Amniotic stem cell (primary cell): ENCODE results near the gene KRTAP16-1.
"Not testable (repeated sequence)": the region's sequence is repeated elsewhere in the genome, so short reads cannot be mapped to it uniquely, and the experiment has no call there.

Experiments
- DNase-seq: peaks from one replicate; lab custom pipeline; 2025; lab: John Stamatoyannopoulos, UW

Gene KRTAP16-1

GRCh38 chr17:41308918-41309359 is at the start of gene KRTAP16-1:
Gene KRTAP16-1, minus strand, starts transcription at chr17:41309309. Its CDS starts 56 bp downstream, at chr17:41309253.
- DNase-seq, result no peak

DNA sequence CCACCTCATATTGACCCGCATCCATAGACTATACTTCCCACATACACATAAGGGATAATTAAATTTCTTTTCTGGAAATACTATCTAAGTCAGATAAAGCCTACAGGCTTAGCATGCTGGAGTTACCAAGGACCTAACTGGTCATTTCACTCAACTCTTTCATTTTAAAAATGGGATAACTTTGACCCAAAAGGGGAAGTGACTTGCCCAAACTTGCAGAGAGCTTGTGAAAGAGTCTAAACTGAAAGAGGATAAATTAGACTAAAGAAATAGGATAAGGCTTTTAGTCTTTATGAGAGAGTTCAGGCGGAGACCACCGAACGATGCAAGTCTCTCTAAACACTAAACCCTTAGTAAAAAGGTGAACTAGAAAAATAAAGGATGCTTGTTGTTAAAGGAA is 45.4 kb upstream of the KRTAP16-1 start:
- no peak for DNase-seq

GRCh38 chr17:41352597-41353366 is 43.7 kb upstream of the KRTAP16-1 start:
- no peak for DNase-seq

DNA sequence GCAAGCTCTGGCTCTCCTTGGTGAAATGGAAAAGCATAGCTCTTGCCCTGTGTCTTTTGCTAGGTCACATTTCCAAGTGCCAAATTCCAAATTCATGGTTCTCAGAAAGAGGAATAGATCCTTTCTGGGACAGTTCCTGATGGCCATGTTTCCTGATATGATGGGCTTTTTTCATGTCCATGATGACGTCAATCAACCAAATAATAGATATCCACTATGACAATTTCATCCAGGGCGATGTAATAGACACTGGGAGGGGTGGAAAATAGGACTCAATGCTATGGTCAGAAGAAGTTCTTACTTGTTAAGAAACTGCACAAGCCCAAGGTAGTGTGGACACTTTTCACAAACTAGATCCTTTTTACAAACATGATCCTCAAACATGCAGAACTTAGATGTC is 42.1 kb upstream of the KRTAP16-1 start:
- no peak for DNase-seq

DNA sequence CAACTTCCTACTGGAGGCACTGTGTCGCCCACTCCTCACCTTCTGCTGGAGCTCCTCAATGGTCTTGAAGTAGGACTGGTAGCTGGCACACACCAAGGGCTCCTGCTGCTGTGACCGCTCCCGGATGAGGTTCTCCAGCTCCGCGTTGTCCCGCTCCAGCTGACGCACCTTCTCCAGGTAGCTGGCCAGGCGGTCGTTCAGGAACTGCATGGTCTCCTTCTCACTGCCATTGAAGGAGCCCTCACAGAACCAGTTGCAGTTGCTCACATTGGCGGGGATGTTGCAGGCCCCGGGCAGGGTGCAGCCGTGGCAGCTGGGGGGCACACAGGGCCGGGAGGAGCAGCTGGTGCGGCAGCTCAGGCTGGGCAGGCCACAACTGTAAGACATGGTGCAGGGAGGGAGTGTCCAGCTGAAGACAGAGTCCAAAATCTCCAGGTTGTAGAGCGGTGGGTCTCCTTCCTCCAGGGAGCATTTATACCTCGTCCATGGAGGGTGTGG is 41.3 kb upstream of the KRTAP16-1 start, which contains the start of gene KRT33A:
Gene KRT33A, minus strand, starts transcription at position 448 of the 498 bp plus-strand sequence. Its CDS starts 61 bp downstream, at position 387.
- not testable (repeated sequence) for DNase-seq

GRCh38 chr17:41347869-41348760 is 39.0 kb upstream of the KRTAP16-1 start:
- no peak for DNase-seq

GRCh38 chr17:41346421-41346820 is 37.3 kb upstream of the KRTAP16-1 start:
- DNase-seq, result not testable (repeated sequence)

DNA sequence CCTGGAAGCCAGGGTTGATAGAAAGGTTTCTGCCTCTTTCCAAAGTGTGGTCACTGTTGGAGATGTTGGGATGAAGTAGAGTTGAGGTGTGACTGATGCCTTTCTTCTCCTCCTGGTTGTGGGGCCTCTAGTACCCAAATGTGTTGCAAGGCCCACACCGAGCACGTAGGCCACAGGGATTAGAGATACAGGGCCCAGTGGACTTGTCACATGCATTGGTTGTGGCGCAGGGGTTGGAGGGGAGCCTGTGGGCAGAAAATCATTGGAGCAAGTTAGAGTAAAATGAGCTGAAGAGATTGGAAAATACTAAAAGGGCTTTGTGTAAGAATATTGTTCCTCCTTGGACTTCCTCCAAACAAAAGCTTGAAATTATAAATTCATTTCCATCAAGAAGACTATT is 36.9 kb upstream of the KRTAP16-1 start:
- no peak for DNase-seq

DNA sequence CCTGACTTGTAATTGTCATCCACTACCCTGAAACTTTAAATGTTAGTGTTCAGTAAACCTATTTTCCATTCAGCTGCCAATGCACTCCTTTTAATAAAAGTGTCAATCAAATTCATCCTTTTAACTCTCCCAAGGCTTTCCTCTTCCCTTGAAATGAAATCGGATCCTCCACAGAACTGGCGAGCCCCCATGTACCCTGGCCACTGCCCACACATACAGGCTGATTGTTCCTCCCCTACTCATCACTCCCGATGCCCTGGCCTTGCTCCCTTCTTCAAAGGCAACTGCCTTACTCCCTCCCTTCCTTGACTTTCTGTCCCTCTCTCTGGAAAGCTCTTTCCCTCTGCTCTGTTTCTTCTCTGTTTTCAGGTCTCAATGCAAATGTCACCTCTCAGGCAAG is 33.9 kb upstream of the KRTAP16-1 start:
- no peak for DNase-seq

DNA sequence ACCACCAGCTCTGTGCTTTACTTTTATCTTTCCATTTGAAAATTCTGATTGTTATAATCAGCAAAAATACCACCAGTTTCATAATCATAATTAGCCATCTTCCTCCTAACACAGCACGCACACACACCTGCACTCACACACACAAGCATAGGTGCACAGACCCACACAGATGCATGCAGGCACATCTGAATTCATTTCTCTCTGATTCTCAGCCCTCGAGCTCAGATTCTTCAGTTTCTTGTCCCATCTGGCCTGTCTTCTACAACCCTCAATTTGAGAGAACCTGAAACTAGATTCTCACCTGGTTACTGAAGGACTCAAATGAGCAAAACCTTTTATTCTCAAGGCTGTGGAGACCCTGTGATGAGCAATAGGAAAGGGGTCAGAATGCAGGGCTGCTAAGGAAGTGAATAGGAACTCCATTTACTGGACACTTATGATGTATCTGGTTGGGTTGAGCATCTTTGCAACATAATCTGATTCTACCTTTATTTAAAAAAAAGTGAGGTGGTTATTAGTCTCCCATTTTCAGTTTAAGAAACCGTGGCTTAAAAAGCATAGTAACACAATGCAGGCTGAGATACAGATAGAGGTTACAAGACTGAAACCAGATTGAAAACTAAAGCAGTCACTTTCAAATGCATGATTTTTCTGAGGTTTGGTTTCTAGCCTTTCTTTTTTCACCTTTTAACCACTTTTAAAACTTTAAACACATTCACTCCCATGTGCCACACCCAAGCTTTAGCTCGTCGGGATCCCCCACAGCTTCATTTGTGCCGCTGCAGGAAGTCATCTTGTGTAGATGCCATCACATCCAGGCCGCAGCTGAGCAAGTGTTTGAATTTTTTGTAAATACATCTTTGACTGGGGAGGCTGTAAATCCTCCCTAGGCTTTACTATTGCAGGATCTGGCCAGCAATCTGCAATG is 32.1 kb upstream of the KRTAP16-1 start:
- DNase-seq, result no peak

- DNase-seq, result no peak
These were observed 31.4 kb upstream of the KRTAP16-1 start for GRCh38 chr17:41340494-41340893.

DNA sequence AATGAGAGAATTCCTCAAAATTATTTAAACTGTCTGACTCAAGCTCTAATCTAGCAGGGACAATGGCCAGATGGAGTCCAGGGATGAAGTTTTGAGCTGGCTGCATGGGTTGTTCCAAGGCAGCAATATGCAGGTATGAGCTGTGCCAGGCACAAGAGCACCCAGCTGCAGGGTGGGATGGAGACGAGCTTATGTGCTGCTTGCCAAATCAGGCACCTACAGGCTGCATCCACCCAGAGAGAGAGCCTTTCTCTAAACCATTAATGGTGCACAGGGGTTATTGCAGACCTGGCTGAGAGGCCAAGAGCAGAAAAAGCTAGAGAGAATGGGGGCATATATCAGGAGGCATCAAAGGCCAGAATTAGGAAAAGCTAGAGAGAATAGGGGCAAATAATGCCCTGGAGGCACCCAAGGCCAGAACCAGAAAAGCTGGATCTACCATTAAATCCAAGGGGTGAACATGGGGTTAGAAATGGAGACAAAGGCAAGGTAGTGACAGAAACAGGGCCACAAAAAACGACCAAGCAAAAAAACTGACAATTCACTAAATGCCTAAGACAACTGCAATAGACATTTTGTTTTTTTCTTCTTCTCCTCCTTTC is 30.6 kb upstream of the KRTAP16-1 start:
- DNase-seq, result no peak

DNA sequence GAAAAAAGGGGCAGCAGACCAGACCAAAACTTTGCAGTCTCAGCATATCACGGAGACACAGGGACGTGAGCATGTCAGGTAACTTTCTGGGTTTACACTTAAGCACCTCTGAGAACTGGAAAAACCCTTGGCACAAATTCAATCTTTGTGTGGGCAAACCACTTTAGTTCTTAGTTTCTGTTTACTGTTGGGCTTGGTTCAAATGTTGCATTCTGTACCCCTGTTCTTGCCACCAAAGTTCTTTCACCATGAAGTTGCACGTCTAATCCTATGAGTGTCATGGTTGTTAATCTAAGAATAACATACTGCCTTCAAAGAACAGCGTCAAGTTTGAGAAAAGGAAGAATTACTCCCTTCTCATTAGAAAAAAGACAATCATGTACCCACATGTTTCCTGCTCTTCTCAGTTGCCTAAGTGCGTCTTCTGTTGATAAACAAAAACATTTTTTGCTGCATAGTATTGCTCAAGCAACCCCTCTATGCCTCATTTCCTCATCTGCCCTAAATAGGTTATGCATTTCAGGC is 29.9 kb upstream of the KRTAP16-1 start:
- no peak for DNase-seq

DNA sequence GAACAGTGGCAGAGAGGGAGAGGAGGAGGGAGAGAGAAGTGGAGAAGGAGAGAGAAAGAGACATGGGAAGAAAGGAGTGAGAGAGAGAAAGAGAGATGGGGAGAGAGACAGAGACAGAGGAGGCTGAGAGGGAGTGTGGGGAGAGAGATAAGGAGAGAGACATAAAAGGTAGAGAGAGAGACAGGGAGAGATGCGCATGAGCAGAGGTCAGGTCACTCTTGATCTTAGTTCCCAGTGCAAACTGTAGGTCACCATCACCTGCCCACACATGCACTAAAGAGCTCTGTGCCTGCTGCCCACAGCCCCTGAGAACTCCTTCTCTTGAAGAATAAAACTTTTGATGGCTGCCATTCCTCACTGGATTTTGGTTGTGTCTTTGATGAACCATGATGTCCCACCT is 26.6 kb upstream of the KRTAP16-1 start:
- DNase-seq, result no peak

DNA sequence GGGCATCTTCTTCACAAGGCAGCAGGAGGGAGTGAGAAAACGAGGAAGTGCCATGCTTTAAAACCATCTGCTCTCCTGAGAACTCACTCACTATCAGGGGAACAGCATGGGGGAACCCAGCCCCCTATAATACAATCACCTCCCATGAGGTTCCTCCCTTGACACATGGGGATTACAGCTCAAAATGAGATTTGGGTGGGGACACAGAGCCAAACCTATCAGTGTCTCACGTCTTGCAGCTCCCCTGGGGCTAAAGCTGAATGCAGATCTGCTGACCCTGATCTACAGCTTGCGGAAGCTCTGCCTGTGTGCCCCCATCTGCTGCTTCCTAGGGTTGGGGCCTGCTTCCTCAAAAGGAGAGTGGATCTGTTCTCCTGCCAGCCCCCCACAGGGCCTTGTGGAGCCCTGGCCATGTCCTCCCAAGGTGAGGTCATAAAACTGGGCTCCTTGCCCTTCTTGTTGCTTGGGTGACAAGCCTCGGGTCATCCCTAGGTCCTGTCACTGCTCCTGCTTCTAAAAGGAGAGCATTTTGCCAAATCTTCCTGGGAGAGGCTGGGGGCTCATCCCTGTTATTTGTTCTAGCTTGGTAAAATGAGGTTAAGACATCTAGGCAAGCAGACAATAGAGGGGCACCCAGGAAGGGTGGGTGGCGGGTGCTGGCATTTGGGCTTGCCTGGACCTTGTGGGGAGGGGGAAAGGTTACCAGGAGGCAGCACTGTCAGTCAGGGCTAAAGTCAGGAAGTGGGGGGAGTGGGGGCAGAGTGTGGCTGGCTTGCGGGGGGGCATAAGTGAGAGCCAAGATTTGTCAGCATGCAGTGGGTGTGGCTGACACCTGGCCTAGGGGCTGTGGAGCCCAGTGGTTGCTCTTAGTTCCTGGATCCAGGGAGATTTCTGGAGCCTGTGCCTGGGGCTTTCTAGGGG is 25.5 kb upstream of the KRTAP16-1 start:
- no peak for DNase-seq

DNA sequence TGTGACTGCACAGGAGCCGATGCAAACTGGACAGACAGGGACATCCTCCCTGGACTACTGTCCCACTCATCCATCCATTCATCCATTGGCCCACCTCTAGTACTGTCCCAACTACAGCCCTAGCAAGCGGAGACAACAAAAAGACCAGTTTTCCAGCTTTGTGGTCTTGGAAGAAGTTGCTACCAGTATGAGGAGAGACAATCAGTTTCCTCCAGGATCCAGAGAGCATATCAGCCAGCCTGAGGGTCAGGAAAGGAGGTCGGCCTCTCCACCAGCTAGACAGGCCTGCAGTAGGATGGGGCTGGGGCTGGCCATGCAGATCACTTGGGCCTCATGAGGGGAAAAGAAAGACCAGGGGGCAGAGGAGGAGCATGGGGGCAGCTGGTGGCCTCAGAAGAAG is 24.7 kb upstream of the KRTAP16-1 start:
- DNase-seq, result no peak

GRCh38 chr17:41333098-41333497 is 24.0 kb upstream of the KRTAP16-1 start:
- no peak for DNase-seq

- no peak for DNase-seq
These were observed 23.1 kb upstream of the KRTAP16-1 start for GRCh38 chr17:41332239-41332638.

DNA sequence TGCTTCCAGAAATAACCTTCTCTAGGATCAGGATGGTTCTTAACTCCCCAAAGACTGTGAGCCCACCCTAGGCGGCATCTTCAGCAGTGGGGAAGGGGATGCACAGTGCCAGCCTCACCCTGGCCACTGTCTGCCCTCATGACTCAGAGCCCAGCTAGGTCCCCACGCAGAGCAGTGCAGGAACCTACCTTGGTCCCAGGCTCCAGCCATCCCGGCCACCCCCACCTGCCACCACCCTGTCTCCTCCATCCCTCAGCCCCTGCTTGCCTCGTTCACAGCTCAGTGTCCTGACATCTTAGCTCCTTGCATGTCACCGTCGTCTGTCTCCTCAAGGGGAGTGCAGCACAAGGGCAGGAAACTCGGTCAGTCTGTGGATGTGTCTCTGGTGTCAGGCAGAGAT is 22.5 kb upstream of the KRTAP16-1 start:
- no peak for DNase-seq
